ENCODE data around the gene PPP2R2C.

GRCh38 chr4:6277935-6278800, 194.2 kb downstream of the PPP2R2C start:
- TF ChIP-seq USF2 (IDR thresholded peaks at IDR 0.05; ENCODE audit: borderline replicate concordance, low read depth, low read length) (no peak), CTCF (IDR thresholded peaks at IDR 0.05) (no peak), RAD21 (IDR thresholded peaks at IDR 0.05; ENCODE audit: low read length) (no peak), SIN3A (IDR thresholded peaks at IDR 0.05; ENCODE audit: borderline replicate concordance, low read depth, low read length) (no peak)

All from SK-N-SH (cell line).